HL-60 (cell line): ENCODE measurements around the gene ARID2.

ENCODE experiments used
- CTCF ChIP-seq: IDR thresholded peaks from one replicate; pipeline ENCODE4 v1.5.1; 2011; ENCODE audit warnings: low read length, control low read depth, inconsistent platforms; ENCODE audit not compliant: insufficient read depth
- GABPA ChIP-seq: IDR thresholded peaks from 2 replicates; pipeline ENCODE4 v1.6.1; 2012; ENCODE audit warnings: low read depth
- POLR2AphosphoS5 ChIP-seq: IDR thresholded peaks from 2 replicates; pipeline ENCODE4 v1.6.1; 2012; ENCODE audit warnings: low read depth
- REST ChIP-seq: IDR thresholded peaks from 2 replicates; pipeline ENCODE4 v1.6.1; 2012; ENCODE audit warnings: low read depth; ENCODE audit not compliant: insufficient replicate concordance
- SPI1 ChIP-seq: IDR thresholded peaks from 2 replicates; pipeline ENCODE4 v1.6.1; 2012; ENCODE audit warnings: low read depth, mild to moderate bottlenecking, borderline replicate concordance

- TF ChIP-seq CTCF (no peak), POLR2AphosphoS5 (no peak), REST (no peak), SPI1 (no peak; the same call in 1 of the 2 replicates), GABPA (no peak)
Observed at GRCh38 chr12:45827974-45828373, 98.5 kb downstream of the ARID2 start.
